NAMALWA (cell line): ENCODE measurements around the gene PLK1.
"Not testable (repeated sequence)": the region's sequence is repeated elsewhere in the genome, so short reads cannot be mapped to it uniquely, and the experiment has no call there.

Source experiments
- DNase-seq: peaks from one replicate; pipeline ENCODE4 v3.0.0-alpha.2; 2015; ENCODE audit warnings: low spot score

Gene PLK1

GRCh38 chr16:23710504-23710903 lies 31.8 kb downstream of the PLK1 start:
- no peak for DNase-seq

- DNase-seq: no peak
These were observed 33.1 kb downstream of the PLK1 start for GRCh38 chr16:23711785-23712184.

GRCh38 chr16:23712976-23713375 lies 34.3 kb downstream of the PLK1 start, which contains the start of gene ERN2:
ERN2 (minus strand) TSS chr16:23713222; CDS start chr16:23713187, 35 bp downstream.
- DNase-seq: no peak

DNA sequence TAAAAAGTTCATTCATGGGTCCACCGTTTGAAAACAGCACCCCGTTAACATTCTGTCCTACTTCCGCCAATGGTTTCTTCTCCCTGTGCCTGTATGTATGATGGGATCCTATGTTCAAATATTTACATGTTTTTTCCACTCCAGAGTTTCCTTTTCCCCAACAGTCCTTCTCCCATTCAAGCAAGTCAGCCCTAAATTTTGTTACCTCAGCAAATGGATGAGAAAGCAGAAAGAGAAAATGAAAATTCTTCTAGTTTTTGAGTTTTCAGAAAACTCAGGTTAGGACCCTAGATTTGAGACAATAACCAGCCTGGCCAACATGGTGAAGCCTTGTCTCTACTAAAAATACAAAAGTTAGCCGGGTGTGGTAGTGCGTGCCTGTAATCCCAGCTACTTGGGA lies 37.8 kb downstream of the PLK1 start:
- no peak for DNase-seq

DNA sequence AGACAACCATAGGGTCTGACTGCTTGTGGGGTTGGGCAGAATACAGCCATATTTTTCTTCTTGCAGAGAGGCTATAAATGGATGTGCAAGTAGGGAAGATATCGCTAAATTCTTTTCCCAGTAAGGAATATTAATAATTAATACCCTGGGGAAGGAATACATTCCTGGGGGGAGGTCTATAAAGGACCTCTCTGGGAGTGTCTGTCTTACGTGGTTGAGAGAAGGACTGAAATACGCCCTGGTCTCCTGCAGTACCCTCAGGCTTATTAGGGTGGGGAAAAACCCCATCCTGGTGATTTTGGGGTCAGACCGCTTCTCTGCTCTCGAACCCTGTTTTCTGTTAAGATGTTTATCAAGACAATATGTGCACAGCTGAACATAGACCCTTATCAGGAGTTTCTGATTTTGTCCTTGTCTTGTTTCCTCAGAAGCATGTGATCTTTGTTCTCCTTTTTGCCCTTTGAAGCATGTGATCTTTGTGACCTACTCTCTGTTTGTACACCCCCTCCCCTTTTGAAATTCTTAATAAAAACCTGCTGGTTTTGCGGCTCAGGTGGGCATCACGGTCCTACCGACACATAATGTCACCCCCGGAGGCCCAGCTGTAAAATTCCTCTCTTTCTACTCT lies 44.0 kb downstream of the PLK1 start:
- not testable (repeated sequence) for DNase-seq

DNA sequence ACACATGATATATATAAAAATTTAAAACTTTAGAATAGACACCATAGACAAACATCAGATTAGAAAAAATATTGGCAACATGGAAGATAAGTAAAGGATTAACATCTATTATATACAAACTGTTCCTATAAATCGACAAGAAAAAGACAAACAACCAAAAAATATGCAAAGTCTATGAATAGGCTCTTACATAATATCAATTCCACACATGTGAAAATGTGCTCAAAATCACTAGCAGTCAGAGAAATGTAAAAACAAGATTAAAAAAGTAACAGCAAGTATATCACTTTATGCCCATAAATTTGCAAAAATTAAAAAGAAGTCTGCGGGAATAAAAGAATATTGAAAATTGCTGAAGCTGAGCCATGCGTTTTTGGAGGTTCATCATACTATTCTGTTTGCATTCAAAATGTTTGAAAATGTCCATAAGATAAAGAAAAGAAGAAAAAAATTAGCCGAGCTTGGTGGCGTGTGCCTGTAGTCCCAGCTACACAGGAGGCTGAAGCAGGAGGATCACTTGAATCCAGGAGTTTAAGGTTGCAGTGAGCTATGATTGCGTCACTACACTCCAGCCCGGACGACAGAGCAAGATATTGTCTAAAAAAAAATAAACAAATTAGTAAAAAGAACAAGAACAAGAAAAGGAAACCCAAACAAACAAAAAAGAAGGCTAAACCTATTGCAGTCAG lies 45.6 kb downstream of the PLK1 start:
- no peak for DNase-seq

DNA sequence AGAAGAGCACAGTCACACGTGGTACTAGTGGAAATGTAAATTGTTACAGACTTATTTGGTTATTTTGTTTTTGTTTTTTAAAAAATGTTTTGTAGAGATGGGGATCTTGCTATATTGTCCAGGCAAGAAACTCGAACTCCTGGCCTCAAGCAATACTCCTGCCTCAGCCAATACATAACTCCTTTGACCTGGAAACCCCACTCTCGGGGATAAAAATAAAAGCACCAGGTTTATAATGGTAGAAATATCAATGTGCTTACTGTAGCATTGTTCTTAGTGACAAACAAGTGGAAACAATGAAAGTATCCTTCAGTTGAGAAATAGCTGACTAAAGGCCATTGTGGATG lies 46.1 kb downstream of the PLK1 start:
- no peak for DNase-seq

DNA sequence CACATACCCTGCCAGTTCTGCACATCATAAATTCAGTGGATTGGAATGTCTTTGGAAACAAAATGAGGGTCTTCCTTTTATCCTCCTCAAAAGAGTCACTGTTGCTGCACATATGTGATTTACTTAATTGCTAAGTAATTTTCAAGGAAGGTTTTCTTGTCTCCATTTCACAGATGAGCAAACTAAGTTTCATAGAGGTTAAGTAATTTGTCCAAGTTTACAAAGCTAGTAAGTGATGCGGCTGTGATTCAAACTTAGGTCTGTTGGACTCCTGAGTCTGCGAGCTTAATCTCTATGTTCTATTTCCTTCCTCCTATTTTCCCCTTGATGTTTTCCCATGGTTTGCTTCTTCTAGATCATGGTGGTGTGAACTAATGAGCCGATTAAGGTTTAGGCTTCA lies 48.0 kb downstream of the PLK1 start:
- DNase-seq: no peak

GRCh38 chr16:23728112-23728477 lies 49.4 kb downstream of the PLK1 start:
- no peak for DNase-seq

GRCh38 chr16:23729503-23730424 lies 51.1 kb downstream of the PLK1 start:
- no peak for DNase-seq

- DNase-seq: no peak
These were observed 55.6 kb downstream of the PLK1 start for GRCh38 chr16:23734176-23734893.

GRCh38 chr16:23737423-23738028 lies 58.8 kb downstream of the PLK1 start:
- not testable (repeated sequence) for DNase-seq

GRCh38 chr16:23739516-23739915 lies 60.8 kb downstream of the PLK1 start:
- no peak for DNase-seq
